Effector CD4-positive, alpha-beta T cell (primary cell): ENCODE results near the gene GALNT16.
"Not testable (repeated sequence)": the region's sequence is repeated elsewhere in the genome, so short reads cannot be mapped to it uniquely, and the experiment has no call there.

Experiments
- DNase-seq: peaks from one replicate; pipeline ENCODE4 v3.0.0-alpha.2; 2020

The GALNT16 gene

DNA sequence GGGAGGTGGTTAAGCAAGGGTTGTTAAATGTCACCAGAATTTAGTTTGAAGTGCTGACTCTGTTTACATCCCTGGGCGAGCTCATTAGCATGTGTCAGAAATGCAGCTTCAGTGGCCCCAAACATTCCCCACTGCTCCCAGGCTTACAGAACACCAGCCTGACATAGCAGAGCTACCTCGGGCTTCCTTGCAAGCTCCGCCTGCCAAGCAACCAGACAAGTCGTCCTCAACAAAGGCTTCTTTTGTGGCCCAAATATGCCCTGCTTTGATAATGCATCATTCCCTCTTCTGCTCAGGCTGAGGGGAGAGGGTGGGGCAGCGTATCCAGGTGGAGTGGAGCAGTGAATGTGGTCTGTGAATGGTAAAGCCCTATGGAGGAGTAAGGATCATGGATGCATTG, 110.1 kb downstream of the GALNT16 start:
- DNase-seq, result no peak

DNA sequence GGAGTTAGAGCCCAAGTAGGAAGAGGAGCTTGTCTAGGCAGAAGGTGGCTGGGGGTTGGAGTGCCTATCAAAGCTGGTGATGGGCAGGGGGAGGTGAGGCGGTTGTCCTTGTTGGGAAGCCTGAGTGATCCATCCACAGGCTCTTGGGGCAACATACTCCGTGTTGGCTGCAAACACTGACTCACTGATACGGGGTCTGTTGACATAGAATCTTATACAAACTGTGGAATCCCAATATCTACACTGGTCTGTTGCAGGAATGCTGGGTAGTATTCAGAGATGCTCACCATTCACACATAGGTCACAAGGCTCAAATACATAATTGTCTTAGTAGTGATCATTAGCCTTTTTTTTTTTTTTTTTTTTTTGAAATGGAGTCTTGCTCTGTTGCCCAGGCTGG, 112.2 kb downstream of the GALNT16 start:
- DNase-seq, result no peak

GRCh38 chr14:69373104-69373503, 113.1 kb downstream of the GALNT16 start:
- DNase-seq, result no peak

- DNase-seq, result no peak
Measured at GRCh38 chr14:69374235-69374634, 114.3 kb downstream of the GALNT16 start.

- DNase-seq, result no peak
Measured at GRCh38 chr14:69375182-69375581, 115.2 kb downstream of the GALNT16 start.

DNA sequence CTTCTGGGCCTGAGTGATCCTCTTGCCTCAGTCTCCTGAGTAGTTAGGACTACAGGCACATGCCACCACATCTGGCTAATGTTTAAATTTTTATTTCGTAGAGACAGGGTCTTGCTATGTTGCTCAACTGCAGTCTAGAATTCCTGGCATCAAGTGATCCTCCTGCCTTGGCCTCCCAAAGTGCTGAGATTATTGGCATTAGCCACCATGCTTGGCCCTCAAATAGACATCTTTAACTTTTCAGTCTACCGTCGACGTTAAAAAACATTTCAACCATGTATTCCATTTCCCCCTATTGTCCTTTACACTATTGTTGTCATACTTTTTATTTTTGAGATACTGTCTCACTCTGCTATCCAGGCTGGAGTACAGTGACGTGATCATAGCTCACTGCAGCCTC, 115.8 kb downstream of the GALNT16 start:
- no peak for DNase-seq

- no peak for DNase-seq
Measured at GRCh38 chr14:69376439-69376838, 116.5 kb downstream of the GALNT16 start.

GRCh38 chr14:69378274-69378673, 118.3 kb downstream of the GALNT16 start:
- no peak for DNase-seq

- DNase-seq, result no peak
Measured at GRCh38 chr14:69387311-69387710, 127.4 kb downstream of the GALNT16 start.

DNA sequence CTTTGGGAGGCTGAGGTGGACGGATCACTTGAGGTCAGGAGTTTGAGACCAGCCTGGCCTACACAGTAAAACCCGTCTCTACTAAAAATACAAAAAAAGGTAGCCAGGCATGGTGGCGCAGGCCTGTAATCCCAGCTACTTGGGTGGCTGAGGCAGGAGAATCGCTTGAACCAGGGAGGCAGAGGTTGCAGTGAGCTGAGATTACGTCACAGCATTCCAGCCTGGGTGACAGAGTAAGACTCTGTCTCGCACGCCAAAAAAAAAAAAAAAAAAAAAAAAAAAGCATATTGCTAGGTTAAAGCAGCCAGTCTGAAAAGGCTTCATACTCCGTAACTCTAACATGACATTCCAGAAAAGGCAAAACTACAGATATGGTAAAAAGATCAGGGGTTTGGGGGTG, 131.4 kb downstream of the GALNT16 start:
- not testable (repeated sequence) for DNase-seq

GRCh38 chr14:69392481-69392880, 132.5 kb downstream of the GALNT16 start:
- no peak for DNase-seq

- no peak for DNase-seq
Measured at GRCh38 chr14:69395929-69396328, 136.0 kb downstream of the GALNT16 start.

DNA sequence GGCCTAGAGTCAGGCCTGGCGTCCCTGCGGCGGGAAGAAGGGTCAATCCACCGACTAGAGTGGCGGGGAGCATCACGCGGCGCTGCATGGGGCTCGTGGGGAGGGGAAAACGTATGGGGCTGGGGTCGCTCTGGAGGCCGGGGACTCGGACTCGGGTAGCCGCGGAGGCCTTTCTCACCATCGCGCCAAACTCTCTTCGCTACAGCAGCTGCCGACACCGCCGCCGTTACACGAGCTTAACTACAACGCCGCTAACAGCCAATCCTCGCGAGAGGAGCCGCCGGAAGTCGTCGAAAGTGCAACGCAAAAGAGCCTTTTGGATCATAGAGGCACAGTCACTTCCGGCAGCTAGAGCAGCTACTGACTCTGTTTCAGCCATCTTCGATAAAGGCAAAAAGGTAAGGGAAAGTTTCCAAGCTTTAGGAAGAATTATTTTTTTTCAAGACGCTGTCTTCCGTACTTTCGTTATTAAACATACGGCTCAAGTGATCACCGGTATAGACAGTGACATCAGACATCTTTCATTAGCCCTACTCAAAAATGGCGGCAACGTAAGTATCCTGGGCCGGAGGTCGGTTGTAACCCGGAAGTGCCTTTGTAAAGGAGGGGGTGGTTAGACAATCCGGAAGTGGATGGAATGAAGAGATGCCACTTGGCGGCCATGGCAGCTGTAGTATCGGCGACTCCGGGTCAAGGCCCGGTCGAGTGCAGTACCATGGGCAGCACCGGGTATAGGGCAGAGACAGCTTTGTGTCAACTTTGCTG, 138.3 kb downstream of the GALNT16 start, which contains the start of the genes ERH and SLC39A9:
Gene ERH (minus strand): TSS at position 247 of the 765 bp plus-strand sequence. CDS start 66 bp downstream, at position 181.
Gene SLC39A9 (plus strand): TSS at position 640 of the 765 bp plus-strand sequence. CDS start 678 bp downstream, outside the sequence.
- DNase-seq, result peak; percentile 96

DNA sequence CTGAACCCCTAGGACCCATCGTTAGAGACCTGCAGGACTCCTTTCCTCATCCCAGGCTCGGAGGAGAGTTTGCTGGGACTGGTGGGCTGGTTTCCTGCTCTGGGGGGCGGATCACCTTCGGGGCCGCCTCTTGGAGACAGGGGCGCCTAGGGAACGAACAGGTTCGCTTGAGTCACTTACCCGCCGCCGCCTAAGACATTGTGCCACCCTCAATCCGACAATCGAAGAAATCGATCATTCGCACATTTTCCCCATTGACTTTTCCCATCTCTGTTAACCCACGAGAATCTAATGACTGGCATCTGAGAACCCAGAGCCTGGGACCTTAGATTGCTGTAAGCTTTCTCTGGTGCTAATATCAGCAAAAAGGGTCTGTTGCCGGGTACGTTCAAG, 138.9 kb downstream of the GALNT16 start:
- DNase-seq, result no peak

- DNase-seq, result no peak
Measured at GRCh38 chr14:69399750-69400149, 139.8 kb downstream of the GALNT16 start.

DNA sequence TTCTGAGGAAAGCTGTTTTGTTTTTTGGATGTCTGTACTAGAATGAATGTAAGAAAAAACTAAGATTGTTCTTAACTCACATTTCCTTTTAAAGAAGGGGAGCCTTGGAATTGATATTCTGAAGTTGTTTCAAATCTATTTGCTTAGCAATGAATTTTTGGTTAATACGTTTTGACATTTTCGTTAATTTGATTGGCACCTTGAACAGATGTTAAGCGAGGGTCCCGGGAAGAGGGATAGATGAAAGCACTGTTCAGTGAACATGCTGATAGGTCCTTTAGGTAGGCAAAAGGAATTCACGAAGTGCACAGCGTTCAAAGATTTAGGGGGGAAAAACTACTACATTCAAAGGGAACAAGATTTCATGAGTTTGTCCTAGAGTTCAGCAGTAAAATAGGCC, 140.2 kb downstream of the GALNT16 start:
- no peak for DNase-seq

DNA sequence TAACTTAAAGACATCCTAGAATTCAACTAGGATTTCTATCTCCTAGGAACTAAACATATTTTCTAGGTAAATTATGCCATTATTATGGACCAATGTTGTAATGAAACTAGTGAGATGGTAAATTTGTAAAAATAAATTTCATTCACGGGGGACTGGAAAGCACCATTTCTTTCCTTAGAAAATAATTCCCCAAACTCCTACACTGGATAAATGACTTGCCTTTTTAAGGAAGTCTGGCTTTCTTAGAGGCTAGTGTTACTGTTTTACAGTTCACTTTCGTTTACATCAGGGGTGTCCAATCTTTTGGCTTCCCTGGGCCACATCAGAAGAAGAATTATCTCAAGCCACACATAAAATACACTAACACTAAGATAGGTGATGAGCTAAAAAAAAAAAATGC, 141.9 kb downstream of the GALNT16 start:
- DNase-seq, result no peak

DNA sequence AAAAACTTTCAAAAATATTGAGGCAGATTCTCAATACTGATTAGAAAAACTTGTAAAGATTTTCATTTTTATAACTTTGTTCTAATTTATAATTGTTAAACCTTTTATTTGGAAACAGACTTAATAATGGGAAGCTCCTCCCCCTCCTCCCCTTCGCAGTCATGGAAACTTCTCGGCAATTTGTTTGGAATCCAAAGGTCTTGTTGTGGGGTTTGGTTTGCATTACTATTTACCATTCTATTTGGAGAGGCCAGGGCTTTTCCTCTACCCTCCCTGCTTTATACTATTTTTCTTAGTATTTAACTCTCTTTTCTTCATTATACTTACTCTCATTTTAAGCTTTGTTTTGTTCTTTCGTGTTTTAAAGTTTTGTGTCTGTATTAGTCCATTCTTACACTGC, 144.5 kb downstream of the GALNT16 start:
- no peak for DNase-seq

DNA sequence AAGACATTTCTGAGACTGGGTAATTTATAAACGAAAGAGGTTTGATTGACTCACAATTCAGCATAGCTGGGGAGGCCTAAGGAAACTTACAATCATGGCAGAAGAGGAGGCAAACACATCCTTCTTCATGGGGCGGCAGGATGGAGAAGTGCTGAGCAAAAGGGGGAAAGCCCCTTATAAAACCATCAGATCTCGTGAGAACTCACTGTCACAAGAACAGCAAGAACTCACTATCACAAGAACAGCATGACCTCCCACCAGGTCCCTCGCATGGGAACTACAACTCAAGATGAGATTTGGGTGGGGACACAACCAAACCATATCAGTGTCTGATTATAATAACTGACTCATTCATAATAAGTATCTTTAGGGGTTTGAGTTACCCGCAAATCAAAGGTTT, 144.9 kb downstream of the GALNT16 start:
- no peak for DNase-seq

- DNase-seq, result no peak
Measured at GRCh38 chr14:69405762-69406161, 145.8 kb downstream of the GALNT16 start.
